NOMO-1 (cell line): ENCODE data around the gene EFHC2.

ENCODE experiments used
- DNase-seq, 2 experiments: peaks; one replicate each; lab custom pipeline; 2025; ENCODE audit not compliant: unreplicated experiment in 2 of 2; lab: John Stamatoyannopoulos, UW

Gene EFHC2

GRCh38 chrX:44157283-44157682 is 186.2 kb downstream of the EFHC2 start:
- no peak for DNase-seq

- no peak for DNase-seq
Measured at GRCh38 chrX:44156726-44157125, 186.7 kb downstream of the EFHC2 start.

GRCh38 chrX:44155126-44155525 is 188.3 kb downstream of the EFHC2 start:
- DNase-seq = no peak

GRCh38 chrX:44152852-44153251 is 190.6 kb downstream of the EFHC2 start:
- DNase-seq = peak; percentile 2 to 61

- no peak for DNase-seq
Measured at GRCh38 chrX:44147130-44147529, 196.3 kb downstream of the EFHC2 start.

- no peak for DNase-seq
Measured at GRCh38 chrX:44144177-44144945, 199.1 kb downstream of the EFHC2 start.

- no peak for DNase-seq
Measured at GRCh38 chrX:44143061-44143602, 200.3 kb downstream of the EFHC2 start.

- DNase-seq = no peak
Measured at GRCh38 chrX:44130189-44130588, 213.3 kb downstream of the EFHC2 start.

- DNase-seq = no peak
Measured at GRCh38 chrX:44113337-44113736, 230.1 kb downstream of the EFHC2 start.

- DNase-seq = peak in 1 of 2 experiments; percentile 23
Measured at GRCh38 chrX:44106864-44107263, 236.6 kb downstream of the EFHC2 start.

GRCh38 chrX:44105228-44105913 is 238.1 kb downstream of the EFHC2 start:
- DNase-seq = no peak

- no peak for DNase-seq
Measured at GRCh38 chrX:44104699-44105098, 238.8 kb downstream of the EFHC2 start.

- DNase-seq = no peak
Measured at GRCh38 chrX:44101281-44101680, 242.2 kb downstream of the EFHC2 start.

GRCh38 chrX:44099366-44099765 is 244.1 kb downstream of the EFHC2 start:
- peak in 1 of 2 experiments; percentile 44 for DNase-seq
